Stimulated activated CD4-positive, alpha-beta T cell treated with anti-CD3 and anti-CD28 coated beads, Interleukin-2, amount 100 ng/mL, for 4 hours (primary cell): ENCODE data around the gene FAM53B.
"Not testable (repeated sequence)": the region's sequence is repeated elsewhere in the genome, so short reads cannot be mapped to it uniquely, and the experiment has no call there.

Source experiments
- DNase-seq: peaks from one replicate; pipeline ENCODE4 v3.0.0-alpha.2; 2020; ENCODE audit warnings: low read depth

Gene FAM53B

DNA sequence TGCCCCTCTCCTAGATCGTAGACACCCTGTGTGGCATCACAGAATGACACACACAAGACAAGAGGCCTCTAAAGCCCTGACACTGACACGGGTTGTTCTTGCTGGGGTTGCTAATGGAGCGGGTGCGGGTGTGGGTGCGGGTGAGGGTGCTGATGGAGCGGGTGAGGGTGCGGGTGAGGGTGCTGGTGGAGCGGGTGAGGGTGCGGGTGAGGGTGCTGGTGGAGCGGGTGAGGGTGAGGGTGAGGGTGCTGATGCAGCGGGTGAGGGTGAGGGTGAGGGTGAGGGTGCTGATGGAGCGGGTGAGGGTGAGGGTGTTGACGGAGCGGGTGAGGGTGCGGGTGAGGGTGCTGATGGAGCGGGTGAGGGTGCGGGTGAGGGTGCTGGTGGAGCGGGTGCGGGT is 134.0 kb downstream of the FAM53B start:
- not testable (repeated sequence) for DNase-seq

DNA sequence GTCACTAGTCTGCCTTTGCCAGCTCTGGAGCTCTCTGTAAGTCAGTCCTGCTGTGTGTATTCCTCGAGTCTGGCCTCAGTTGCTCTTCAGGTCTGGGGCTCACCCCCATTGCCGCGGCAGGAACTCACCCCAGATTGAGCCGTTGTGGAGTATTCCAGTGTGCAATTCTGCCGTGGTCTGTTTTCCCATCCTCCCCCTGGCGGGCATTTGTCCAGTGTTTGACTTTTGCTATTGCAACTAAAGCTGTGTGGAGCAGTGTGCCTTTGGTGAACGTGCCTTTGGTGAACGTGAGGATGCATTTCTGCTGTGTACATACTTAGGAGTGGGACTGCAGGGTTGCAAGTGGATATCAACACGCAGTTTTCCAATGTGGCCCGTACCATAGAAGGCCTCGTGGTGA is 134.5 kb downstream of the FAM53B start:
- no peak for DNase-seq

GRCh38 chr10:124608093-124608721 is 136.0 kb downstream of the FAM53B start:
- no peak for DNase-seq

DNA sequence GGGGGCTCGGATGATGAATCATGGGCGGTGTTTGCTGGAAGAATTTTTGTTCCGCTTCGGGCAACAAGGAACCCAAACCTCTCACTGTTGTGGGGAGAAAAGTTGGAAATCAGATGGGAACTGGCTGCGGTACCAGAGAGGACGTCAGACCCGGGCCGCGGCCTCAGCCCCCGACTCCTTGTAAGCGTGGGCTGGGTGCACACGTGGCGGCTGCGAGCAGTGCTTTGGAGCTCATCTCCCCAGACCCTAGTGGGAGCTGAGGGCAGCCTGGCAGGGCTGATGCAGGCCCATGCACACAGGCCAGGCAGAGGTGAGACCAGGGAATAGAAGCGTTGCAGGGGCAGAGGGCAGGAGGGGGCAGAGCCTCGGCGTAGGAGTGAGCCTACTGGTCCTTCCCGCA is 136.5 kb downstream of the FAM53B start:
- no peak for DNase-seq

- no peak for DNase-seq
These were observed 137.4 kb downstream of the FAM53B start for GRCh38 chr10:124606822-124607221.

DNA sequence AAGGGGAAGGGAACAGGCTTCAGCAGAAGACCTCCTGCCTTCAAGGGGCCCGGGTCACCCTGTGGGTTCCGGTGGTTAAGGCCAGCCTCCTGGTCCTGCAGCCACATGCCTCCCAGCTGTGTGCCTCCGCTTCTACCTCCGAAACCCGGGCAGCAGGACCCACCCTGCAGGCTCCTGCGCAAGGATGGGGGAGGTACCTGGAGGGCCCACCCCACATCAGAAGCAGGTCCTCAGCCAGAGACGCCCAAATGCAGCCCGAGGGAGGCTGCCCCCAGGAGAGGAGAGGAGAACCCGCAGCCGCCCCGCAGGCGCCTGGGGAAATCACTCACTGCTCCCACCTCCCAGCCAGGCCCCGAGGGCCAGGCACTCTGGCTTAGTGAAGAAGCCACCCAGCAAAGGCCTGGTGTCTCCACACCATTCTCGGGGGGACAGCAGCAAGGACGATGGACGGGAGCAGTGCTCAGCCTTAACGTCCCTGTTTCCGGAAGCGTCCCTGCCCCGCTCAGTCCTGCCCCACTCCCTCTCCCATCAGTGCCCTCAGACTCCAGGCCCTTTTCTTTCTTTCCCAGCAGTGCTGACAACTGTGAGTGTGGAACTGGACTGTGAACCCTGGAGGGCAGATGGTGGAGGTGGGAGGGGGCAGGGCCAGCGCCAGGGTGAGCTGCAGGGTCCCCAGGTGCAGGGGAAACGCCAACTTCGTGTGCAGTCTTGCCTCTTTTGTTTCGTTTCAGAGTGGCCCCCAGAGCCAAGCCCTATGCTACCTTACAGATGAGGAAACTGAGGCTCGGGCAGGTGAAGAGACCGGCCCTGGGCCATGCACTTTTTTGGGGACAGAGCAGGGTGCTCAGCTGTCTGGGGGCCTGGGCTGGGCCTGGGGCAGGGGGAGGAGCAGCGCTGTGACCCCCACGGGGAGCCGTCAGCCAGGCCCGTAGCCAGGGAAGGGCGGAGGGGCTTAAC is 138.0 kb downstream of the FAM53B start:
- no peak for DNase-seq

DNA sequence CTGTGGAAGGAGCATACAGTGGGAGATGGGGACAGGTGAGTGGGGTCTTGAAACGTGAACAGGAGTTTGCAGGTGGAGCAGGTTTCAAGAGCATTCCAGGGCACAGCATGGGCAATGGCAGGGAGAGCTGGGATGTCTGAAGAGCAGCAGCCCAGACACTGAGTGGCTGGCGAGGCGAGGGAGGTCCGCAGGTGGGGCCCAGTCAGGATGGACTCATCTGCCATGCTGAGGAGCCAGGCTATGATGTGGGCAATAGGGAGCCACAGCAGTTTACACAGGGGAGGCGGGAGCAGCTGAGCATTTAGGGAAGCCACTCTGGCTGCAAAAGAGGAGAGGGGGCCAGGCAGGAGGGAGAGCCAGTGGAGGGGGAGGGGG is 138.7 kb downstream of the FAM53B start:
- no peak for DNase-seq

DNA sequence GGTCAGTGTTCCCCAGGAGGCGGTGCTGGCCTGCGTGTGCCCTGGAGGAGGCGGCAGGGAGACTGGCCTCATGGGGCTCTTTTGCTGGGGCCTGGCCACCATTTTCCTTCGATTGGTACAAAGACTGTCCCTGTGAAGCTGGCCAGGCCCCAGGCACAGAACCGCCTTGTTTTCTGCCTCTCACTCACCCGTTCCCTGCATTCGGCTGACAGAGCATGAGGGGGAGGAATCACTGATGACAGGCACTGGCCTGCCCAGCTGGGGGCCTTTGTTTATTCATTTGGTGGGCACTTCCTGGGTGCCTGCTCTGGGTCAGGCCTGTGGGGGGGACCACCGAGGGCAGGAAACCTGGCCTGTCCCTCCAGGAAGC is 139.2 kb downstream of the FAM53B start:
- no peak for DNase-seq

GRCh38 chr10:124604214-124605000 is 139.8 kb downstream of the FAM53B start:
- no peak for DNase-seq

DNA sequence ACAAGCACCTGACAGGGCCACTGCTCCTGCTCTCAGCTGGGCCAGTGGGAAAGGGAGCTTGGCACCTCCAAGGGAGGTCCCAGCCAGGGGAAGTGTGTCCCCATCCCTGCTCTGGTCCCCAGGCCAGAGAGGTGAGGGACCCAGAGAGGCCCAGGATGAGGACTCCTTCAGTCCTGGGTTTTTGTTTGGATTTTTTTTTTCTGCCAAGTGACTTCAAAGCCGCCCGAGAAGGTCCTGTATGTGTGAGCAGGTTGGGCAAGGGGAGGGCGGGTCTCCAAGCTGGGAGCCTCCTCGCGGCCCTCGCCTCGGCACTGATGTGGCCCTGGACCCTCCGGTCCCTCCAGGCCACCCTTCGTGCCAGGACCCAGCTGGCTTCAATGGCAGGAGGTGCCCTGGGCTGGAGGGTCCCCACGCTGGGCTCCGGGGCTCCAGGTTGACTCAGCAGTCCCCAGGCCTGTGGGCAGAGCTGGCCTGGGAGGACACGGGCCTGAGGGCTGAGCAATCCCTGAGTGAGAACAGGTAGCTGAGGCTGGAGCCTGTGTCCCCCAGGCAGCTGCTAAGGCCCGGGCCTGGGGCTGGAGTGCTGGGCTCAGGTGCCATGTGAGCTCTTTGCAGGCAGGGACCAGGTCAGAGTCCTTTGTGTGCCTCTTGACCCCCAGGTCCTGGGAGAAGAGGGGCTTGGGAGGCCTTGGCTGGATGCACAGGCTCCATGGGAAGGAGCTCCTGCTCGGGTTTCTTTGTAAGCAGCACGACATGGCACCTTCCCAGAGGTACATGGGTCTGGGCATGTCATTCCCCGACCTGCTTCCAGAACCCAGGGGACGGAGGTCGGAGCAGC is 140.6 kb downstream of the FAM53B start:
- DNase-seq = no peak

GRCh38 chr10:124602646-124603365 is 141.4 kb downstream of the FAM53B start:
- DNase-seq = no peak

DNA sequence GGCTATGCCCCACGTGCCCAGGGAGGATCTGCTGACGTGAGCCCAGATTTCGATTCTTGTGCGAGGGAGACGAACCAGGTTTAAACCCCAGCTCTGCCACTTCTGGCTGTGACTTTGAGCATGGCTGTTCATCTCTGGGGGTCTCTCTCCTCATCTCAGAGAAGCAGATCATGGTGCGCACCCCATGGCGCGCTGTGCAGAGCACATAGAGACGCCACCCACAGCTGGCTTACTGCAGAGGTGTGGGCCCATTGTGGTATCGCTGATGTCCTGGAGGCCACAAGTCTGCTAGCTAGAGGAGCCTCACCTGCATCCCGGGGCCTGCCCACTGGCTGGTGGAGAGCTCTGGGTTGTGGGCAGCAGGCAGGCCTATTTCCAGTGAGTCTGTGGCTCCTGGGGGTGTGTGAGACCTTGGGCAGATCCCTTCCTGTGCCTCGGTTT is 142.0 kb downstream of the FAM53B start:
- DNase-seq = no peak

DNA sequence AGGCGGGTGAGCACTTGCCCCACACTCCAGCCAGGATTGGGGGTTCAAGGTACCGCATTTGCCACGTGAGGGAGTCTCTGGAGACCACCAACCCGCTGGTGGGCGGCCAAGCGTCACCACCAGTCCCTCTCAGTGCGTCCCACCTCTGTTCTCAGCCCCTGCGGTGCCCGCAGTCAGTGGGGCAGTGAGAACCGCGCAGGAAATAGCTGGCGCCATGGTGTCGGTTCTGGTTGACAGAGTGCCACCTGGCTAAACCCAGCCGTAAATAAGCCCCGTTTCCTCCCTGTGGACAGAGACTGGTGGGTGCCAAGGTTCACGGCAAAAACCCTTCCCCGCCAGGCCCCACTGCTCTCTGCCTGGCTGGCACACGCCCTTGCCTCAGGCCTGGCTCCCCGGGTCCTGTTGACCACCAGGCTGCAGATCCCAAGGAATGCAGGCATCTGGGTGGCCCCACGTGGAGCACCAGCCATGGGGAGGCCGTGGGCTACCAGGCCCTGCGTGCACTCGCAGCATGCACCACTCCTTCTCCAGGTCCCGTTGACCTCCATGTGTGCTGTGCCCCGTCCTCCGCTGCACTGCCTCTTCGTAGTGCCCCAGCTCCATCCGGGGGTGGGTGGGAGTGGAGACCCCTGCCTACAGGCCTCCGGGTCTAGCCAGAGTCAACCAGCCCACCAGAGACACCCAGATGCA is 142.6 kb downstream of the FAM53B start:
- DNase-seq = no peak

DNA sequence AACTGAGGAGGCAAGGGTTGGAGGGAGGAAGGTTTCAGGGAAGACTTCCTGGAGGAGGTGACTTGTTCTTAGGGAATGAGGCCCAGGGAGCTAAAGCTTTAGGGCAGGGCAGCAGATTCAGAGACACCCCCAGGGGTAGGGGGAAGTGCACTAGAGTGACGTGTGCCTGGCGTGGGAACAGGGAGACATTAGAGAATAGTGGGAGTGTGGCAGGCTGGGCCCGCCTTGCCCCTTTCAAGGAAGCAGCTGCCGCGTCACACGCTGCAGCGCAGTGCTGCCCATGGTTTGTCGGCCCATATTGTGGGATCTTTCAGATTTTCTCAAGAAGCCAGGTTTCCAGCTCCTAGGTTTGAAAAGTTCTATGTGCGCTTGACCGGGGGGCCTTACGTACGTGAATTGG is 143.2 kb downstream of the FAM53B start:
- no peak for DNase-seq

DNA sequence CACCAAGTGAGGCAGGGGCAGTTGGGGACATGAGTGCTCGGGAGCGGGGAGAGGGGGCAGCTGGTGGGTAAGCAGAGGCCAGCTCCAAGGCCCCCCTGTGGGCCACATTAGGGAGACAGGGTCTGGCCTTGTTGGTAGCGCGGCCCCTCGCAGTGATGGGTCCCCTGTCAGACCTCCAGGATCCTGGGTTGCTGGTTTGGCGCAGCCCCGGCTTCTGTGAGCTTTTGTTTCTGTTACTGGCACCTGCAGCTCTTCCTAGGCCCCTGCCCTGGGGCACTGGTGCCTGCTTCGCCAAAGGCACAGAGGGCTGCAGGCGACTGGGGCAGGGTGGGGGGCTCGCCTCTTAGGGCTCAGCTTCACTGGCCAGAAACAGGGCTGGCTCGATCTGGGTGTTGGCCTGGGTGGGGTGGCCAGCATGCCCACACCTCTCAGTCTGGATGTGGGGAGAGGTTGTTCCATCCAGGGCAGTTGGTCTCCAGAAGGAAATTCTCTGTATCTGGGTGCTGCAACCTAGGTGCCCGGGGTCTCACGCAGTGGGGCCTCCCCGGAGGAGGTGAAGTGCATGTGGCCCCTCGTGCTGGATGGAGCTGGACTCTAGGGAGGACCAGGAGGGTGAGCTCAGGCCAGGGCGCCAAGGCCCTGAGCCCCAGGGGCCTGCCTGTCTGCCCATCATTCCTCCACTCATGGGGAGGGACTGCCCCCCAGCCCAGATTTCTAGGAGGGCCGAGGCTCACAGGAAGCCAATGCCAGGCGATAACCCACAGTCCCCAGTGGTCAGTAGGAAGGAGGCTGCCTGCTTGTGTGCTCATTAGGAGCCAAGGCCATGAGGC is 143.9 kb downstream of the FAM53B start:
- DNase-seq = no peak

DNA sequence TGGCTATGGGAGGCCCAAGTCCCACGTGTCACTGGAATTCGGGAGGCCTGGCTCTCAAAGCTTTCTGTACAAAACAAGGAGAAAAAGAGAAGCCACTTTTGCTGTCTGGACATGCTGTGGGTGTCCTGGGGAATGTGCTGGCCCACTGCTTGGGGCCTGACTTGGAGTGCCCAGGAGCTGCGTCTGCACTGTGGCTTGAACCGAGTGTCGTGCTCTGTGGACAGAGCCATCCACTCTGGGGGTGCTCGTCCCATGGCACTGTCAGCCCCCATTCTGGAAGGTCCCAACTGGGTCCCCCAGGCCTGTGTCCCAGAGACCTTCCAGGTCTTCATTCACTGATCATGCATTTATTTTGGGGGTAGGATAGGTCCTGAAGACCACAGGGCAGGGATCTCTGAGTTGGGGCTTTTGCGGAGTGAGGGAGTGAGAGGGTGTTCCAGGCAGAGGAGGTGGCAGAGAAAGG is 144.6 kb downstream of the FAM53B start:
- DNase-seq = no peak

- DNase-seq = no peak
These were observed 145.2 kb downstream of the FAM53B start for GRCh38 chr10:124598773-124599587.

DNA sequence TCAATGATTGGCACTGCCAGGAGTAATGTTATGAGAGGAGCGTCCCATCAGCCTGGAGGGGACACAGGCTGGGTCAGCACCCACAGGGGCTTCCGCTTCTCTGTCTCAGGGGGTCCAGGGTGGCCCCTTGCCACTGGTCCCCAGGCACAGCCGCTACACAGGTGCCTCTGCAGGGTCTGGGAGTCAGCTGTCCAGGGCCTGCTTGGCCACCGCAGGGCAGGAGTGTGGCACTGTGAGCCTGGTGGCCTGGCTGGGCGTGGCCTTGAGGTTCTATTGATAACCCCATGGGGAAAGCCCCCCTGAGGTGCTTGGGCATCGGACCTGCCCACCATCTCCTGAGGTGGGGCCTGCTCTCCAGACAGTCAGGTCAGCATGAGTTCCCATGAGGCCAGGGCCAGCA is 146.0 kb downstream of the FAM53B start:
- DNase-seq = no peak

GRCh38 chr10:124597846-124598165 is 146.4 kb downstream of the FAM53B start:
- DNase-seq = no peak
